HG02870 (cell line): ENCODE results near the gene S1PR4.

Source experiments
- ATAC-seq: cut with Tn5 transposase; IDR thresholded peaks from one replicate; pipeline ENCODE4 v1.9.1; 2021; ENCODE audit warnings: mild to moderate bottlenecking, moderate library complexity; ENCODE audit not compliant: unreplicated experiment

The S1PR4 gene, protein sequence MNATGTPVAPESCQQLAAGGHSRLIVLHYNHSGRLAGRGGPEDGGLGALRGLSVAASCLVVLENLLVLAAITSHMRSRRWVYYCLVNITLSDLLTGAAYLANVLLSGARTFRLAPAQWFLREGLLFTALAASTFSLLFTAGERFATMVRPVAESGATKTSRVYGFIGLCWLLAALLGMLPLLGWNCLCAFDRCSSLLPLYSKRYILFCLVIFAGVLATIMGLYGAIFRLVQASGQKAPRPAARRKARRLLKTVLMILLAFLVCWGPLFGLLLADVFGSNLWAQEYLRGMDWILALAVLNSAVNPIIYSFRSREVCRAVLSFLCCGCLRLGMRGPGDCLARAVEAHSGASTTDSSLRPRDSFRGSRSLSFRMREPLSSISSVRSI

DNA sequence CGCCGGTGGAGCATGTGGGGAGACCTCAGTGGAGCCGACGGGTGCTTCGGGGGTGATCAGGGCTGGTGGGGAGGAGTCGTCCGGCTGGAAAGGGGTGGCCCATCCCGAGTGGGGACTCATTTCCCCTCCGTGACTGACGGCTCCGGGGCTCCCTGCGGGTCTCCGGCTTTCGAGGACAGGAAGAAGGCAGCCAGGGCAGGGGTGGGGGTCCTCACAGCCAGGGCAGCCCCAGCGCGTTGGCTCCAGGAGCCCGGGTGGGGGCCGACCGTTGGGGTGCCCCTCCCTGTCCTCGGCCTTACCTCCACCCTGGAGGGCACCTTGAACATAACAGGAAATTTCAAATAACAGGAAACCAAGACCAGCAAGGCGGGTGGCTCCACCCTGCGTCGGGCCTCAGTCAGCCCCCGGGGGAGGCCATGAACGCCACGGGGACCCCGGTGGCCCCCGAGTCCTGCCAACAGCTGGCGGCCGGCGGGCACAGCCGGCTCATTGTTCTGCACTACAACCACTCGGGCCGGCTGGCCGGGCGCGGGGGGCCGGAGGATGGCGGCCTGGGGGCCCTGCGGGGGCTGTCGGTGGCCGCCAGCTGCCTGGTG, at the start of gene S1PR4:
Gene S1PR4 (plus strand): TSS at position 393 of the 596 bp plus-strand sequence. CDS start 24 bp downstream, at position 417.
- no peak for ATAC-seq

DNA sequence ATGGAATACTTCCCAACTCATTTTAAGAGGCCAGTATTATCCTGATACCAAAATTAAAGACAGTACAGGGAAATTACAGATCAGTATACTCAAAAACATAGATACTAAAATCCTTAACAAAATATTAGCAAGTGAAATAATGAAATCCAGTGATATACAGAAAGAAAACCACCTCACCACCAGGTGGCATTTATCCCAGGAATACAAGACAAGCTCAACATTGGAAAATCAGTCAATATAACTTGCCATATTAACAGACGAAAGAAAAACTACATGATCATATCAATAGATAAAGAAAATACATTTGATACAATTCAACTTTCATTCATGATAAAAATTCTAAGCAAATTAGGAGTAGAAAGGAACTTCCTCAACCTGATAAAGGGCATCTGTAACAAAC, 49.5 kb upstream of the S1PR4 start:
- no peak for ATAC-seq

DNA sequence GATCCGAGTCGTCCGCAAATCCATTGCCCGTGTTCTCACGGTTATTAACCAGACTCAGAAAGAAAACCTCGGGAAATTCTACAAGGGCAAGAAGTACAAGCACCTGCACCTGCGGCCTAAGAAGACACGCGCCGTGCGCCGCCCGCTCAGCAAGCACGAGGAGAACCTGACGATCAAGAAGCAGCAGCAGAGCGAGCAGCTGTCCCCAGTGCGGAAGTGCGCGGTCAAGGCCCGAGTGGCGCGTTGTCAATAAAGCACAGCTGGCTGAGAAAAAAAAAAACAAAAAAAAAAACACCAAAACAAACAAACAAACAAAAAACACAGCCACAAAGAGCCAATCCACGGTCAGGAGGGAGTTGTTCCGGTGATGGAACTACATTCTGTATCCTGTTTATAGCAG, 47.4 kb upstream of the S1PR4 start:
- no peak for ATAC-seq

DNA sequence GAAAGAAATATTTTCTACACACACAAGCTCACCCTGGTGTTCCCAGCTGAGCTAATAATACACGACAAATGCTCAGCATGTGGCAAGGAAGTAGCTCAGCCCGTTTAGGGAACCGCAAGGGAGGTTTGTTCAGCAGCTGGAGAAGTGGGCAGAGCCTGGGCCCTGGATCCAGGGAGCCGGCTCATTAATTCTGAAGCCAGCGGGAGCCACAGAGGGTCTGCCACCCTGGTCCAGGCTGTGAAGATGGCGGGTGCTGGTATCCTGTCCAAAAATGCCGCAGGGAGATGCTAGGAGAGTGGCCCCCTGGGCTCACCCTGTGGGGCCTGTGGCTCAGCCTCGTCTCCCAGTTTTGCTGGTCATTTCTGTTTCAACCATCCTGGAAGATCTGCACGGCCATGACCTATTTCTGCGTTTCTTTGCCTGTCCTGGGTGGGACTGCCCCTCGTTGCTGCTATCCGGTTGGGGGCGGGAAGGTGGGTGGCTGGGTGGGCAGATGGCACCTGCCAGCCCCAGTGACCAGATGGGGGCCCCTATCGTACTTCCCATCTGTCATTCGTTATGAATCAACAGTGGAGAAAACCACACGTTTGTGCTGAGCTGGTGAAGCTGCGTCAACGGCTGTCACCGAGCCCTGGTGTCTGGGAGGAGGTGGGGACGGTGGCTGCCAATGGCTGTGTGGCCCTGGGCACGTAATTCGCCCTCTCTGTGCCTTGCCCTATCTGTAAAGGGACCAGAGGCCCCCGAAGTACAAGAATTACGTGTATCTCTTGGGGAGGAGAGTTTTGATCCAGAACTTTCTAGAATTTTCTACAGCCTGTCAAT, 45.4 kb upstream of the S1PR4 start:
- ATAC-seq = peak; percentile 50

DNA sequence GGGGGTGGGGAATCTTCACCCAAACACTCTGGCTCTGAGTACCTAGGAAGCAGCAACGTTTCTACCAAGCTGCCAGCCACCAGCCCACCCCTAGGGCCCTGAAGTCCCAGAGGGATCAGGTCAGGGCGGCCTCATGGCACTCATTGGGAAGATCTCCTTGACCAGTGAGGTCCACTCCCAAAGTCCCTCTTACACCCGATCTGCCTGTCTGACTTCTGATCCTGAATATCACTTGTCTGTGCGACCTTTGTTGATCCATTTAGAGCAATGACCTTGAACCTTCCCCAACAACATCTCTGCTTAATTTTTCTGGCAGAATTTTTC, 44.8 kb upstream of the S1PR4 start:
- no peak for ATAC-seq

DNA sequence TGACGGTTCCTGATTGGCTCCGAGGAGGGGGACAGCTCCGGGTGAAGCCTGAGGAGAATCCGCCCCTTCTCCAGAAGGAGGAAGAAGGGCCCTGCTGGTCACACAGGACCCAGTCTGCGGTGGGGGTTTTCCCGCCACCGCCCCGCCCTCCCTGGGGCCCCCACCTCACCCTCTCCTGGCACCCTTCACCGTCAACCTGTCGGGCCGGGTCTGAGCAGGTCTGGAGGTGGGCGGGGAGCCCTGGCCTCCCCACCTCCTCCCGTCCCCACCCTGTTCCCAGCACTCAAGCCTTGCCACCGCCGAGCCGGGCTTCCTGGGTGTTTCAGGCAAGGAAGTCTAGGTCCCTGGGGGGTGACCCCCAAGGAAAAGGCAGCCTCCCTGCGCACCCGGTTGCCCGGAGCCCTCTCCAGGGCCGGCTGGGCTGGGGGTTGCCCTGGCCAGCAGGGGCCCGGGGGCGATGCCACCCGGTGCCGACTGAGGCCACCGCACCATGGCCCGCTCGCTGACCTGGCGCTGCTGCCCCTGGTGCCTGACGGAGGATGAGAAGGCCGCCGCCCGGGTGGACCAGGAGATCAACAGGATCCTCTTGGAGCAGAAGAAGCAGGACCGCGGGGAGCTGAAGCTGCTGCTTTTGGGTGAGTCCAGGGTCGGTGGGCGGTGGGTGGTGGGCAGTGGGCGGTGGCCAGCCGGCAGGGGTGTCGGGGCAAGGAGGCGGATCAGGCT, 42.4 kb upstream of the S1PR4 start, which contains the start of gene GNA15:
Gene GNA15 (plus strand): TSS at position 73 of the 723 bp plus-strand sequence. CDS start 418 bp downstream, at position 491.
- no peak for ATAC-seq

DNA sequence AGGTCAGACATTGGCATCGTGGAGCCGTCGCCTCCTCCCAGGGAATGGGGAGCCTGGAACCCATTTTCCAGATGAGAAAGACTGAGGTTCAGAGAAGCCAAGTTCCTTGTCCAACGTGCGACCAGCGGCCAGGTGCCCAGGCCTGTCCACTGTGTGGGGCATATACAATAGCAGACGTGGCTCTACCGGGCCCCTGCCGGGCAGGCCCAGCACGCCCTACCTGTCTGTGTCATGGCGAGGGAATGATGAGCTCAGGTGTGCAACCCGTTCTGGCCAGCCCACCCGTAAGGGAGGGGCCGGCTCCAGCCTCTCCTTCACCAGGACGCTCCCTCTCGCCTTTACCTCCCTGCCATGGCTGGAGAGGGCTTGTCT, 41.9 kb upstream of the S1PR4 start:
- no peak for ATAC-seq

DNA sequence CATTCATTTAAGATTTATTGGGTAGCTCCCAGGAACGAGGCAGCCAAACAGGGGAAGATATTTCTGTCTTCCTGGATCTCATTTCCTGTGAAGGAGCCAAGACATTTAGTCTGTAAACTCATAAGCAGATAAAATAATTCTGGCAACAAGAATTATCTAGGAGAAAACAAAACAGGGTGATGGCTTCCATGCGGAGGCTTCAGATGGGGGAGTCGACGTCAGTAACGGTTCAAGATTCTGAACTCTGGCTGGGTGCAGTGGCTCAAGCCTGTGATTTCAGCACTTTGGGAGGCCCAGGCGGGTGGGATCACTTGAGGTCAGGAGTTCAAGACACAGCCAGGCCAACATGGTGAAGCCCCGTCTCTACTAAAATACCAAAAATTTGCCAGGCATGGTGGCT, 41.5 kb upstream of the S1PR4 start:
- no peak for ATAC-seq

DNA sequence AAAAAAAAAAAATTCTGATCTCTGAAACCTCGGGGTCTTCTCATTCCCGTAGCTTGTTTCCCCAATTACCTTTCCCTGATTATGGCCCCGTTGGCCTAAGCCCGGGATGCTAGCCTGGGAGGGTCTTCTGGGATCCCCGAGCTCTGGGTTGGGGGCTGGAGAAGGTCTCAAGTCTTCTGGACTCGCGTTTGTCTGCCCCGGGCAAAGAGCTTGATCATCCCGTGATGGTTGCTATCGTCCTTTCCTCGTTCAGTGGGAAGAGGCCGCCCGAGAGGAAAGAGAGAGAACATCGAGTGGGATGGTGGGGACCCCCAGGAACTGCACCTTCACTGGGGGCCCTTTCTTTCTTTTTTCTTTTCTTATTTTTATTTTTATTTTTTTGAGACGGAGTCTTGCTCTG, 40.3 kb upstream of the S1PR4 start:
- ATAC-seq = no peak

DNA sequence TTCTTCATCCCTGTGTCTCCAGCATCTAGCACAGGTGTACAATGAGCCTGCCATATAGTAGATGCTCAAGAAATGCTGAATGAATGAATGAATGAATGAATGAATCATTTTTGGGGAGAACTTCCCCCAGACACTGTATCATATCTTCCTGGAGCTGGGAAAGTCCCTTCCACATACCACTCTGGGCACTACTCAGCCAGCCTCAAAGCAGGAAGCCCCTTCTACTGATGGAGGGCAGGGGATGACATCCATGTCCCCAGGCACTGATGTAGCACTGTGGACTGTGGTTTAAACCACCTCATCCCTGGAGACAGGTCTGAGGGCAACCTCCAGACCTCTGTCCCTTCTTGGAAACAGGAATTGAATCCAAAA, 37.9 kb upstream of the S1PR4 start:
- no peak for ATAC-seq

DNA sequence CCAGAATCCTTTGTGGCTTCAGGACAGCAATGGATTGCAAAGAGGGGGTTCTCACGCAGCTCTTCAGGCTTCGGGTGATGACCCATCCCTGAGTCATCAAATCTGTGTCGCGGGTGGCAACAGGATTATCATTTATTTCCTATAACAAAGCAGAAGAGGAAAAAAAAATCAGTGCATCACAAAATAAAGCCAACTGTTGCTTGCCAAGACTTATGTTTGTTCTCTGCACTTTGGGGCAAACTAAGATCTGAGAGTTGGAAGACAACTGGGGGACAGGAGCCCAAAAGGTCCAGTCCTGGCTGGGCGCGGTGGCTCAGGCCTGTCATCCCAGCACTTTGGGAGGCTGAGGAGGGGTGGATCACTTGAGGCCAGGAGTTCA, 36.3 kb upstream of the S1PR4 start:
- ATAC-seq = no peak

DNA sequence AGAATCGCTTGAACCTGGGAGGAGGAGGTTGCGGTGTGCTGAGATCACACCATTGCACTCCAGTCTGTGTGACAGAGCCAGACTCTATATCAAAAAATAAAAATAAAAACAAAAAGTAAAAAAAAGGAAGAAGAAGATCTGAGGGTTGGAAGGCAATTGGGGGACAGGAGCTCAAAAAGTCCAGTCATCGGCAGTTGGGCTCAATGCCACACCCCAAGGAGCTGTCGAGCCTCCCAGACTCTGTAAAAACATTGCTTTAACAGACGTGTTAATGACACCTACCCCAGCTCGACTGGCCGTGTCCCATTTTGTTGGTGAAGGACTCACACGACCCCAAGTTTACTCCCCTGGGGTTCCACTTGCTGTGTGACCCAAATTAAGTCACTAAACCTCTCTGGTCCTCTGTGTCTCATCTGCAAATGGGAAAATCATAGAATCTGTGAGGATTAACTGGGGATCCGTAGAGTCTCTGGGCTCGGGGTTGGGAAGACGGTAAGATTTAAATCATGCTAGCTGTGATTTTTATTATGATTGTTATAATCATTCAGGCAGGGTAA, 35.7 kb upstream of the S1PR4 start:
- no peak for ATAC-seq

DNA sequence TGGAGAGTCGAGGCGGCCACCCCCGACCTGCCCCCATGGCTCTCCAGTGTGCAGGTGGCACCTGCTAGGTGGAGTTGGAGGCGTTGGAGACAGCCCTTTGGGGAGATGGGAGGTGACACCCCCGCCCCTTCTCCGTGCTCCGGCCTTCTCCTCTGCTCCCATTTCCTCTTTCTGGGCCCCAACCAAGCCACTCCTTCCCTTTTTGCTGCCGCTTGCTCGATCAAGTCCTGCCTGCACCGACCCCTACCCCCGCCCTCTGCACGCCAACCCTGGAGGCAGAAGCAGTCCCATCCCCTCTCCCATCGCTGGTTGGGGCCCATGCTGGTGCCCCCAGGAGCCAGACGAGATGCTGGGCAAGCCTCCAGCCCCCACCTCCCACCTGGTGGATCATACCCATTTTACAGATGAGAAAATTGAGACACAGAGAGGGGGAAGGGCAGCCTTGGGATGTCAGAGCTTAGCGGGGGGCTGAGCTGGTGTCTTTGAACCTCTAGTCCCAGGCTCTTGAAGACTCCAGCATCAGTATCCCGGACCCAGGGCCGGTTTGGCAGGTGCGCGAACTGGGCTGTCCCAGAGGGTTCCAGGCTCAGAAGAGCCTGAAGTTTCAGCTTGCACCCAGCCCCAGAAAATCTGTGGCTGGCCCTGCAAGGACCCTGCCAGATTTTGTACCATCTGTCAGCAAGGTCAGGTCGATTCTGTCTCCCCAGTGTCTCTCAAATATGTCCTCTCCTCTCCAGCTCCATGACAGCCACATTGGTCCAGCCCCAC, 32.5 kb upstream of the S1PR4 start:
- no peak for ATAC-seq

DNA sequence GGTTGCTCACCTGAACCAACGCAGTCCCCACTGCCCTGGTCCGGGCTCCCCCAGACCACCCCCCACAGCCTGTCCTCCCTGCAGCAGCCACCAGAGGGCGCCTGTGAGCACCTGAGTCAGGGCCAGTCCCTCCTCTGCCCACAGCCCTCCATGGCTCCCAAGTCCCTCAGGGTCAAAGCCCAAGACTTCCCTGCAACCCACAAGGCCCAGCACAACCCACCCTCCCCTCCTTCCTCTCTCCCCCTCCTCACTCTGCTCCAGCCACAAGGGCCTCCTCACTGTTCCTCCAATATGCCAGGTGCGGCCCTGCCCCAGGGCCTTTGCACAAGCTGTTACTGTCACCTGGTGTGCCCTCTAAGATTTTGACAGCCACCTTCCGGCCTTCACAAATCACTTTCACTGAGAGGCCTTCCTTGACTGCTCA, 31.9 kb upstream of the S1PR4 start:
- ATAC-seq = no peak

DNA sequence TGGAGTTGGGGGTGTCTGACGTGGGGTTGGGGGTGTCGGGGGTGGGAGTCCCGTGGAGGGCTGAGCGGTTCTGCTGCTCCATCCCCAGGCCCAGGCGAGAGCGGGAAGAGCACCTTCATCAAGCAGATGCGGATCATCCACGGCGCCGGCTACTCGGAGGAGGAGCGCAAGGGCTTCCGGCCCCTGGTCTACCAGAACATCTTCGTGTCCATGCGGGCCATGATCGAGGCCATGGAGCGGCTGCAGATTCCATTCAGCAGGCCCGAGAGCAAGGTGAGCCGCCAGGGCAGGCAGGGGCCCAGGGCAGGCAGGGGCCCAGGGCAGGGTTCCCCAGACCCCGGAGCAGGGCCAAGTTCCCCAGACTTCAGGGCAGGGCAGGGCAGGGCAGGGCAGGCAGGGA, 30.1 kb upstream of the S1PR4 start:
- ATAC-seq = no peak

DNA sequence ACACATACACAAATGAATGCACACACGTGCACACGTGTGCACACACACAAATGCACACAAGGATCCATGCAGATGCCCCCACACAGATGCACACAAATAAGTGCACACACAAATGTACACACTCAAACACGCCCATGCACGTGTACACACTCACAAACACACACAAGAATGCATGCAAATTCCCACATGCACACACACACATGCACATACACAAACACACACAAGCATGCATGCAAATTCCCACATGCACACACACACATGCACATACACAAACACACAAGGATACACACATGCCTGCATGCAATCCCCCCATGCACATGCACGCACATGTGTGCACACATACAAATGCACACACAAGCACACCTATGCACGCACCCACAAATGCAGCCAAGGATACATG, 29.5 kb upstream of the S1PR4 start:
- ATAC-seq = no peak

DNA sequence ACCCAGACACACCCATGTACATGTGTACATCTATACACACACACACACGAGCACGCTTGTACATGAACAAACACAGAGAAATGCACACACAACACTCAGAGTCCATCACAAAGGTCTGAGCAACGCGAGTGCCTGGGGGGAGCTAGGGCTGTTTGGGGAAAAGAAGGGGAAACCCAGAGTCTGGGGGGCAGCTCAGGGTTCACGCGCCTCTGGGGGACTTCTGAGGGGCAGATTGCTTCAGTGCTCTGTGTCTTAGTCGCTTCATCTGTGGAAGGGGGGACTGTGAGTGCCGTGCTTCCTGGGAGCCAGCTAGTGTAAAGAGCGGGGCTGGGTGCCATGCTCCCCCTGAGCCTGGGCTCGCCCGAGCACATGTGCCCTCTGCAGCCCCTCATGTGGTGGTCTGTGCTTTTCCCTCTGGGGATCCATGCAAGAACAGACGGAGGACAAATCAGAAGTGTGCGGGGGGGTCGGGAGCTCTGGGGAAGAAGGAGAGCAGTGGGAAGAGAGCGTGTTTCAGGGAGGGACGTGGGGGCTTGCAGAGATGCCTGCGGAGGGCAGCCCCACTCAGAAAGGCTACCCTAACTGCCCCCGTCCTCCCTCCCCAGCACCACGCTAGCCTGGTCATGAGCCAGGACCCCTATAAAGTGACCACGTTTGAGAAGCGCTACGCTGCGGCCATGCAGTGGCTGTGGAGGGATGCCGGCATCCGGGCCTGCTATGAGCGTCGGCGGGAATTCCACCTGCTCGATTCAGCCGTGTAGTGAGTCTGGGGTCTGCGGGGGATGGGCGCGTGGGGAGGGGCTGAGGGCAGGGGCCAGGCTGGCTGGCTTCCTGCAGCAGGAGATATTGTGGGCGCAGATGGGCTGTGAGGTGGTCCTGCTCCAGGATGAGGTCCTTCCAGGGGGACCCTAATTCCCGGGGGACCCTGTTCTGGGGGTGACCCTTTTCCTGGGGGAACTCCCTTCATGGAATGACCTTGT, 28.8 kb upstream of the S1PR4 start:
- no peak for ATAC-seq

DNA sequence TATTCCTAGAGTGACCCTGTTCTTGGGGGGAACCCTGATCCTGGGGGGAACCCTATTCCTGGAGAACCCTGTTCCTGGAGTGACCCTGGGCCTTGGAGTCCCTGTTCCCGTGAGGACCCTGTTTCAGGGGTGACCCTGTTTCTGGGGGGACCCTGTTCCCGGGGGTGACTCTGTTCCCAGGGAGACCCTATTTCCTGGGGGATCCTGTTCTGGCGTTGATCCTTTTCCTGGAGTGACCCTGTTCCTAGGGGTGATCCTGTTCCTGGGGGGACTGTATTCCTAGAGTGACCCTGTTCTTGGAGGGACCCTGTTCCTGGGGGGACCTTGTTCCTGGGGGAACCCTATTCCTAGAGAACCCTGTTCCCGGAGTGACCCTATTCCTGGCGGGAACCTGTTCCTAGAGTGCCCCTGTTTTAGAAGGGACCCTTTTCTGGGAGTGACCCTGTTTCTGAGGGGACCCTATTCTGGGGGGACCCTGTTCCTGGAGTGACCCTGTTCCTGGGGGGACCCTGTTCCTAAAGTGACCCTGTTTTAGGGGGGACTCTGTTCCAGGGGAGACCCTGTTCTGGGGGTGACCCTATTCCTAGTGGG, 27.7 kb upstream of the S1PR4 start:
- ATAC-seq = no peak
